HG02678 (cell line): ENCODE data around the gene EML1.

Source experiments
- ATAC-seq: cut with Tn5 transposase; IDR thresholded peaks from one replicate; pipeline ENCODE4 v1.9.1; 2021; ENCODE audit warnings: mild to moderate bottlenecking, moderate library complexity; ENCODE audit not compliant: unreplicated experiment

Gene EML1

DNA sequence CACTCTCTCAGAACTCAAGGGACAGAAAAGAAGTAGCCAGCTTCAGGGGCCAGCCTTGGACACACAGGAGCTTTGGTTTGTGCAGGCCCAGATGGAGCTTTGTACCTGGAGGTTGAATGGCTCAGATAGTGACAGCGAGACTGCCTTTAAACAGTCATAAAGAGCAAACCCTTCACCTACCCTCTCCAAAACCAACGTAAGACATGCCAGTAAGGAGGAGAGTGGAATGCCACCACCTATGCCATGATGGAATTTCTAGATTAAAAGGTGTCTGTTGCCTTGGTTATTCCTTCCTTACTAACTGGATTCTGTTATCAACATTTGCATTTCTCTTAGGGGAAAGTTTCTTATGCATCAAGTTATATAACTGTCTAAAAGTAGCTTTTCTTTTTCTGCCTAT lies 98.1 kb downstream of the EML1 start:
- no peak for ATAC-seq

DNA sequence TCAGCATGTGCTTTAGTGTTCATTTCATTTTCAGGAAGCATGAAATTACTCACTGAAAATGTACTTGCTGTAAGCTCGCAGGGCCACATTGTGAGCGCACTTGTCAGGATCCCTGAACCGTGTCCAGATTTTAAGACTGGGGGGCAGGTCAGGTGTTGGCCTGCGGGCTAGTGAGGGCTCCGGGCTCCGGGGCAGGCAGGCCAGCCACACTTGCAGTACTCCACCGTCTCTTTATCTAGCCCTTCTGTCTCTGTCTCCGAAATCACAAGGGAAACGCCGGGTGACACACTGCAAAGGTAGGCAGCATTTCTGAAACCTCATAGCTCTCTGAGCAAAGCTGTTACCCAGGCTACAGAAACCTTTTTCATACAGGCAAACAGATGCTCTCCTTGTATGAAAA lies 98.7 kb downstream of the EML1 start:
- ATAC-seq = no peak

DNA sequence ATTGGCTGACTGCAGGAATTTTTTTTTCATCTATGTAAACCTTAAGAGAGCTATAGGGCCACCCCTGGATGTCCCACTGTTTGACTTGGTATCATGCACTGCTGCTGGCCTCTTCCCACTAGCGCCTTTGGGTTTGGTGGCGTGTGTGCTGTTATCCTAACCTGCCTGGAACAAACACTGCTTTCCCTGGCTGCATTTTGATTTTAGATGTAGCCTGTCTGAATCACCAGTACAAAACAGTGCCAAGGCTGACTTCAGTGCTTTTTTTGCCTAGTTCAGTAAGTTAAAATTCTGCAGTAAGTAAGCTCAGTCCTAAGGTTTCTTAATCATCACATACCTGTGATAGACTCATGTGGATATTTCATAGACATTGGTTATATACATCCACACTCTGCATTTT lies 99.2 kb downstream of the EML1 start:
- ATAC-seq = no peak

- no peak for ATAC-seq
These were observed 103.1 kb downstream of the EML1 start for GRCh38 chr14:99896361-99896760.

GRCh38 chr14:99899578-99900178 lies 106.5 kb downstream of the EML1 start:
- no peak for ATAC-seq

DNA sequence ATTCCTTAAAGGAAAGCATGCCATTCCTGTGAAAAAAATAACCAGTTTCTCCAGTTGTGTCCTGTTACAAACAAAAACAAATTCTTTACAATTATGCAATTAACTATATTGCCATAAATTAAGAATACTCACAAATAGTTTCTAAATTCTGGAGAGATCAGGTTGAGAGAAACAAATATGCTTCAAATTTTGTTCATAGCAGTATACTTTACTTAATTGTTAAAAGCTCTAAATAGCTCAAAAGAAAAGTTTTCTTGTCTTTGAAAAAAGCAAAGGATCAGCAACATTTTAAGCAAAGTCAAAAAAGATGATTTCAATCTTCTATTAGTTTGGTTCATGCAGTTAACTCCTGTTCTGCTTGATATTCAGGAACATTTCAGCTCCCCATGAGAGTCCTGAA lies 109.7 kb downstream of the EML1 start:
- no peak for ATAC-seq

- ATAC-seq = no peak
These were observed 111.3 kb downstream of the EML1 start for GRCh38 chr14:99904506-99904905.

DNA sequence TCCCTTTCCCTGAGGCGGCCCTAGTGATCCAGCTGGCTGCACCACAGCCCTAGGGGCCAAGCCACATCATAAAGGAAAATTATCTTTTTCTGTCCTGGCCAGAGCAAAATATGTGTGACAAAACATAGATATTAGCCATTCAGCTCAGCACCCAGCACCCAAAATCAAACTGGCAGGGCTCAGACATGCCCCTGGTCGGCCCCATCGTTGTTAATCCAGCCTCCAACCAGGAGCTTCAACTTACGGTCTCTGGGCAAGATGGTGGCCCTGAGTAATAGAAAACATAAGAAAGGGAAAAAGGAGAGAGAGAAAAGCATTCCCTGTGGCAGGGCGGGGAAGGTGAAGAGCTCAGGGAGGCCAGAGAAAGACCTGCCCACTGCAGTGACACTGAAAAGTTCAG lies 111.9 kb downstream of the EML1 start:
- ATAC-seq = no peak

- ATAC-seq = no peak
These were observed 114.8 kb downstream of the EML1 start for GRCh38 chr14:99907761-99908652.

GRCh38 chr14:99908653-99909250 lies 115.5 kb downstream of the EML1 start:
- no peak for ATAC-seq

- no peak for ATAC-seq
These were observed 116.4 kb downstream of the EML1 start for GRCh38 chr14:99909513-99910064.

- ATAC-seq = no peak
These were observed 117.4 kb downstream of the EML1 start for GRCh38 chr14:99910337-99911309.

- no peak for ATAC-seq
These were observed 122.3 kb downstream of the EML1 start for GRCh38 chr14:99915305-99916090.

DNA sequence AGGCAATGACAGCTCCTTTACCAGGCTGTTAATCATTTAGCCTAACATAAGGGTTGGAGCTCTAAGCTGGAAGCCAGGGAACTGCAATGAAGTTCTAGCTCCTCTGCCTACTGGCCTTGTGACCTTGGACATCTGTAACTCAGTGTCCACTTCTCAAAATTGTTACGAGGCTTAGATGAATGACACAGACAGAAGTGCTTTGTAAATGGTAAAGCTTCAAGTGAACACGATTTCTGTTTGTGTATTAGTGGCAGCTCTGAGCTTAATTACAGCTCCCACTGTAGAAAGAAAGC lies 122.8 kb downstream of the EML1 start:
- ATAC-seq = no peak

DNA sequence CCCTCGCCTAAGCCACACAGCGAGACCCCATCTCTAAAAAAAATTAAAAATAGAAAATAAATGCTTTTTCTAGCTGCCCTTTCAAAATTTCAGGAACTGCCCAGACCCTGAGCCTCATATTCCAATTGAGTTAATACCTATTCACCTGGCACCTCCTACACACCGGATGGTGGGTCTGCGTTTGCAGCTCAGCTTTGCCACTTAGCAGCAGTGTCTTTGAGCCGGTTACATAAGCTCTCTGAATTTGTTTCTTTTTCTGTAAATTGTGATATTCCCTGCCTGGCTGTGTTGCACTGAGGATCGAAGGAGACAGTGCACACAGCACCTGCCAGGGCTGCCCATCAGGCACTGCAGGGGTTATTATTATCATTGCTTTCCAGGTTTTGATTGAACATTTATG lies 125.6 kb downstream of the EML1 start:
- no peak for ATAC-seq

GRCh38 chr14:99921425-99921824 lies 128.2 kb downstream of the EML1 start:
- ATAC-seq = no peak

DNA sequence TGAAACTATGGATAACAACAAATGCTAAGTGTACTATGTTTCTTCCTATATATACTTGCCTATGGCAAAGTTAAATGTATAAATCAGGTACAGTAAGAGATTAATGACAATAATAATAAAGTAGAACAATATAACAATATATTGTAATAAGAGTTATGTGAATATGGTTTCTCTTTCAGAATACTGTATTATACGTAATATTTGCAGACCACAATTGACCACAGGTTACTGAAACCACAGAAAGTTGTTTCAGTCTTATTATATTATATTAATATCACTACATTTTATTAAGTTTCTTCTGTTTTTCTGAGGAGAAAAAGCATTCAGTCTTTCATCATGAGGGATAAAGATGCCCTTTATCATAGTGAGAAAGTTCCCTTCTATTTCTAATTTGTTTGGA lies 131.2 kb downstream of the EML1 start:
- no peak for ATAC-seq

- ATAC-seq = no peak
These were observed 132.3 kb downstream of the EML1 start for GRCh38 chr14:99925471-99925870.

DNA sequence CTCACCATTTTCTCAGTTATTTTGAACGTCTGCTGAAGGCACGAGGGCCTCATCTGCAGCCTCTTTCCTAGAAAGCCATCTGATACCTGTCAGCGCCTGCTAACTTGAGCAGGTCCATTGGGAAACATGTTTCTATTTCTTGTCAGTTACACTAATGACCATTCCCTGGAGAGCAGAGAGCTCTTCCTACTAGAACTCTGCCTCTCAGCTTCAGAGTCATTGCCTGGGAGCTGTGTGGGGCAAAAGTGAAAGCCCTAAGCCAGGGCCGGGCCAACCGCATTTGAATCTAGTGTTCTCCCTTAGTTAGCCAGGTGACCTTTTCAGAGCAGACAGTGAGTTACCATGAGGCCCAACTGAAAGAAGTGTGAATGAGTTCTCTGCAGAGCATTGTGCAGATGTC lies 135.8 kb downstream of the EML1 start:
- no peak for ATAC-seq

- no peak for ATAC-seq
These were observed 136.4 kb downstream of the EML1 start for GRCh38 chr14:99929601-99930000.
